ENCODE data around the gene PPP1R37.
"Not testable (repeated sequence)": the region's sequence is repeated elsewhere in the genome, so short reads cannot be mapped to it uniquely, and the experiment has no call there.

Gene PPP1R37

GRCh38 chr19:45118106-45118505 lies 25.1 kb downstream of the PPP1R37 start:
- TF ChIP-seq CTCF (IDR thresholded peaks at IDR 0.05; ENCODE audit: low read depth, low read length): no peak
- in situ Hi-C loops (cut with HindIII; ENCODE audit: low sequenced_read_pairs): no loop called here
- no peak overlapping the region for H3K4me3 ChIP-seq (ENCODE audit: low read depth, low read length)
- no peak for DNase-seq (ENCODE audit: low read depth, low spot score)

DNA sequence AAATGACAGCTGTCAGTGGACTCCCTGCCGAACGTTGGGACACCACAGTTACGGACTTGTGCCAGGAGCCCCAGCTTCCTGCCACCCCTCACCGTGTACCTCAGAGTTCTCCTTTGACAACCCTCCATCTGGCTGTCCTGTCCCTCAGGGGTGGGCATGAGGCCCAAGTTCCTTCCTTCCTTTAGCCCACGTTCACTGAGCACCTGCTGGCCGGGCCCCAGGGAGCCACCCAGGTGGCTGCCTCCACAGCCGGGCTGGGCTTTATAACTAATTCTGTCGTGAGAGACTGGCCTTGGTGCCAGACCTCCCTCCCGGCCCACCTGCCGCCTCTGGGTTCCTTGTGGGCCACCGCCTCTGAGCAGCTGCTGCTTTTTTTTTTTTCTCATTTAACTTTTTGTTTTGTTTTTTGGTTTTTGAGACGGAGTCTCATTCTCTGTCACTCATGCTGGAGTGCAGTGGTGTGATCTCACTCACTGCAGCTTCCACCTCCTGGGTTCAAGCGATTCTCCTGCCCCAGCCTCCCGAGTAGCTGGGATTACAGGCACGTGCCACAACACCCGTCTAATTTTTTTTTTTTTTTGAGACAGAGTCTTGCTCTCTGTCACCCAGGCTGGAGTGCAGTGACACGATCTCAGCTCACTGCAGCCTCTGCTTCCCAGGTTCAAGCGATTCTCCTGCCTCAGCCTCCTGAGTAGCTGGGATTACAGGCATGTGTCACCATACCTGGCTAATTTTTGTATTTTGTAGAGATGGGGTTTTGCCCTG lies 25.8 kb downstream of the PPP1R37 start:
- H3K4me3 ChIP-seq (ENCODE audit: low read depth, low read length); DNase-seq (ENCODE audit: low read depth, low spot score); in situ Hi-C loops (cut with HindIII; ENCODE audit: low sequenced_read_pairs): not testable (repeated sequence)

DNA sequence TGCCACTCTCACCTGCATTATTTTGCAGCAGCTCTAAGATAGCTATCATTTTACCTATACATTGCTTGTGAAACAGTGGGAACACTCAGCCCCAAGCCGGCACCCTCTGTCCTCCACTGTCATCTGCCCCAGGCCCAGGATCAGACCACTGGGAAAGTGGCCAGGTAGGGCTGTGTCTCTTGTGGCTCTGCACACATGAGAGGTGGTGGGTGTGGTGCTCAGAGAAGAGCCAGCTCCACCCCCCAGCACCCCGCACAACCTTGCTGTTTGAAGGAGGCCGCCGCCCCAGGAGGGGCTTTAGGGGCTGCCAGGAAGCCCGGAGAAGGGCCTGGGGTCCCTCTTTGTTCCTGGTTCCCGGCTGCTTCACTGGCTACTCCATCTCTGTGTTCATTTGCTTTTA lies 26.6 kb downstream of the PPP1R37 start:
- in situ Hi-C loops (cut with HindIII; ENCODE audit: low sequenced_read_pairs): no loop called here
- no peak overlapping the region for H3K4me3 ChIP-seq (ENCODE audit: low read depth, low read length)
- TF ChIP-seq CTCF (IDR thresholded peaks at IDR 0.05; ENCODE audit: low read depth, low read length): no peak
- DNase-seq (ENCODE audit: low read depth, low spot score): no peak

DNA sequence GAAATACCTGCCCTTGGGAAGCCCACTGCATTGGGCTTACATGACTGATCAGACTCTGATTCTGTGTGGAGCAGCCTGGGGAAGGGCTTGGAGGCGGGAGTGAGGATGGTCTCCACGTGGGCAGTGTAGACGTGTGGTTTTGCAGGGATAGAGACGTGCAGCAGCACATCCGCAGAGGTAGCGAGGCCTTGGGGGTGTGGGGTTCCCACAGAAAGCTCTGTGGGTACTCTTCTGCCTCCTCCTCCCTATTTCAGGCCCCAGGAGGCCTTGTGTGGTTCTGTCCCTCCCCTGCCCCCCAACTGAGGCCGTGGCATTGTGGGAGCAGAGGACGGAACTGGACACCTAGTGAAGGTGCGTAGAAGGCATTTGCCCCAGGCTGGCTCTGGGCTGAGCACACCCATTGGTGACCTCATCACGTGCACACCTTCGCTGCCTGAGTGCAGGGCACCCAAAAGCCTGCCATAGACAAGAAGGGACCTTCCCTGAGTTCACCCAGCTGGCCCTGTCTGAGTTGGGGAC lies 28.9 kb downstream of the PPP1R37 start:
- DNase-seq (ENCODE audit: low read depth, low spot score): no peak
- in situ Hi-C loops (cut with HindIII; ENCODE audit: low sequenced_read_pairs): no loop called here
- H3K4me3 ChIP-seq (ENCODE audit: low read depth, low read length): no peak overlapping the region
- TF ChIP-seq CTCF (IDR thresholded peaks at IDR 0.05; ENCODE audit: low read depth, low read length): no peak

GRCh38 chr19:45122832-45123231 lies 29.9 kb downstream of the PPP1R37 start:
- in situ Hi-C loops (cut with HindIII; ENCODE audit: low sequenced_read_pairs): no loop called here
- no peak overlapping the region for H3K4me3 ChIP-seq (ENCODE audit: low read depth, low read length)
- no peak for TF ChIP-seq CTCF (IDR thresholded peaks at IDR 0.05; ENCODE audit: low read depth, low read length)

GRCh38 chr19:45123440-45123850 lies 30.5 kb downstream of the PPP1R37 start:
- in situ Hi-C loops (cut with HindIII; ENCODE audit: low sequenced_read_pairs): no loop called here
- no peak for DNase-seq (ENCODE audit: low read depth, low spot score)
- H3K4me3 ChIP-seq (ENCODE audit: low read depth, low read length): no peak overlapping the region
- no peak for TF ChIP-seq CTCF (IDR thresholded peaks at IDR 0.05; ENCODE audit: low read depth, low read length)

More at GRCh38 chr19:45122832-45123231, 29.9 kb downstream of the PPP1R37 start:
- no peak for DNase-seq (ENCODE audit: low read depth, low spot score)

GRCh38 chr19:45124021-45124420 lies 31.0 kb downstream of the PPP1R37 start:
- DNase-seq (ENCODE audit: low read depth, low spot score): no peak
- no peak overlapping the region for H3K4me3 ChIP-seq (ENCODE audit: low read depth, low read length)
- TF ChIP-seq CTCF (IDR thresholded peaks at IDR 0.05; ENCODE audit: low read depth, low read length): no peak
- in situ Hi-C loops (cut with HindIII; ENCODE audit: low sequenced_read_pairs): no loop called here
